Measurements from ENCODE around the gene TMEM255B. TPM values are rescaled to one million over a fixed set of nuclear protein-coding genes. Genes with fewer than 3 reads are reported as not detected.

Gene TMEM255B
- total RNA-seq, 2 donors from 2014 or later, result 3.0 to 4.2 TPM

DNA sequence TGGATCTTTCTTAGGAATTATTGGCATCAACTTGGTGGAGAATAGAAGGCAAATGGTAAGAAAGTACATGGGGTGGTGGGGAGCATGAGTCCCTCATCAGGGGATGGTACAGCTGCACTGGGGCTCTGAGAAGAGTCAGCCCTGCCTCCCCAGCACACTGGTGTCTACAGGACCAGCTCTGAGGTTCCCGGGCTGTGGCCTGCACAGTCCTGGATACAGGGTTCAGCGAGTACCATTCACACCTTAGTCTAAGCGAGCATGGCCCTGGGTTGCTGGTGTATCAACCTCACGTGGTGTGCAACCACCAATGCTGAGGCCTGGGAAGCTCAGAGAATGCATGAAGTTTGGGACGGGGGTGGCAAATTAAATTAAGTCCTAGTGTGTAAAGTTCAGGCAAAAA lies 10.1 kb downstream of the TMEM255B start:
- H3K27me3 ChIP-seq, result no peaks in the 10 kb centered on the region
- no peak for DNase-seq
- no peak overlapping the region for H3K9ac ChIP-seq (ENCODE audit: low read depth in 2 of 2, low read length in 2 of 2)
- H3K4me1 ChIP-seq, result no peaks in the 10 kb centered on the region
- no peak overlapping the region for H3K27ac ChIP-seq
- no peak overlapping the region for H3K4me3 ChIP-seq
- H3K9me3 ChIP-seq, result no peaks in the 10 kb centered on the region
- no peaks in the 10 kb centered on the region for H3K36me3 ChIP-seq
- intact Hi-C loops (cut with DNase I), result no loop called here
- TF ChIP-seq, protein P1, sequence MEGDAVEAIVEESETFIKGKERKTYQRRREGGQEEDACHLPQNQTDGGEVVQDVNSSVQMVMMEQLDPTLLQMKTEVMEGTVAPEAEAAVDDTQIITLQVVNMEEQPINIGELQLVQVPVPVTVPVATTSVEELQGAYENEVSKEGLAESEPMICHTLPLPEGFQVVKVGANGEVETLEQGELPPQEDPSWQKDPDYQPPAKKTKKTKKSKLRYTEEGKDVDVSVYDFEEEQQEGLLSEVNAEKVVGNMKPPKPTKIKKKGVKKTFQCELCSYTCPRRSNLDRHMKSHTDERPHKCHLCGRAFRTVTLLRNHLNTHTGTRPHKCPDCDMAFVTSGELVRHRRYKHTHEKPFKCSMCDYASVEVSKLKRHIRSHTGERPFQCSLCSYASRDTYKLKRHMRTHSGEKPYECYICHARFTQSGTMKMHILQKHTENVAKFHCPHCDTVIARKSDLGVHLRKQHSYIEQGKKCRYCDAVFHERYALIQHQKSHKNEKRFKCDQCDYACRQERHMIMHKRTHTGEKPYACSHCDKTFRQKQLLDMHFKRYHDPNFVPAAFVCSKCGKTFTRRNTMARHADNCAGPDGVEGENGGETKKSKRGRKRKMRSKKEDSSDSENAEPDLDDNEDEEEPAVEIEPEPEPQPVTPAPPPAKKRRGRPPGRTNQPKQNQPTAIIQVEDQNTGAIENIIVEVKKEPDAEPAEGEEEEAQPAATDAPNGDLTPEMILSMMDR (IDR thresholded peaks at IDR 0.05), result no peak

DNA sequence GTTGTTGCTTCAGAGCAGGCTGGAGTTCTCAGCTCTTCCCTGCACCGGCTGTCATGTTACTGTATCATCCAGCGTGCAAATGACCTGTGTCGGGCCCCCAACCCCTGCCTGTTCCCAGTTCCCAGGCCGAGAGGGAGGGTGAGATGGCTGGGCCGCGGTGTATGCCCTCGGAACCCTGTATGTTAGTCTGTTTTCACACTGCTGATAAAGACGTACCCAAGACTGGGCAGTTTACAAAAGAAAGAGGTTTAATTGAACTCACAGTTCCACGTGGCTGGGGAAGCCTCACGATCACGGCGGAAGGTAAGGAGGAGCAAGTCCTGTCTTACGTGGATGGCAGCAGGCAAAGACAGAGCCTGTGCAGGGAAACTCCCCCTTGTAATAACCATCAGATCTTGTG lies 10.9 kb downstream of the TMEM255B start:
- no peaks in the 10 kb centered on the region for H3K9me3 ChIP-seq
- H3K4me1 ChIP-seq, result no peaks in the 10 kb centered on the region
- DNase-seq, result no peak
- no peak overlapping the region for H3K27ac ChIP-seq
- H3K27me3 ChIP-seq, result no peaks in the 10 kb centered on the region
- H3K36me3 ChIP-seq, result no peaks in the 10 kb centered on the region
- H3K9ac ChIP-seq (ENCODE audit: low read depth in 2 of 2, low read length in 2 of 2), result no peak overlapping the region
- intact Hi-C loops (cut with DNase I), result no loop called here
- H3K4me3 ChIP-seq, result no peak overlapping the region
- TF ChIP-seq, protein P1 (IDR thresholded peaks at IDR 0.05), result no peak

GRCh38 chr13:113770441-113770840 lies 11.4 kb downstream of the TMEM255B start:
- DNase-seq, result no peak
- Histone ChIP-seq H3K9ac (ENCODE audit: low read depth in 2 of 2, low read length in 2 of 2) (no peak overlapping the region), H3K36me3 (no peaks in the 10 kb centered on the region), H3K27ac (no peak overlapping the region), H3K27me3 (no peaks in the 10 kb centered on the region), H3K9me3 (no peaks in the 10 kb centered on the region), H3K4me3 (no peak overlapping the region), H3K4me1 (no peaks in the 10 kb centered on the region)
- intact Hi-C loops (cut with DNase I), result no loop called here
- TF ChIP-seq, protein P1 (IDR thresholded peaks at IDR 0.05), result no peak

DNA sequence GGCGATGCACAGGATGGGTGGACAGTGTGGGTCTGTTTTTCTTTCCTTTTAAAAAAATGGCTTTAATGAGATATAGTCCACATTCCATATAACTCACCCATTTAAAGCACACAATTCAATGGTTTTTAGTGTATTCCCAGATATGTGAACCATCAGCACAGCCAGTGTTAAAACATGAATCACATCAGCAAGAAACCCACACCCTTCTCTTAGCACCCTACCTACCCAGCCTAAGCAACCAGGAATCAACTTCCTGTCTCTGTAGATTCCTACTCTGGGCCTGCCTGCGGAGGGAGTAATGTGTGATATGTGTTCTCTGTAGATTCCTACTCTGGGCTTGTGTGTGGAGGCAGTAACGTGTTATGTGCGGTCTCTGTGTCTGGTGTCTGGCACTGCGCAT lies 11.9 kb downstream of the TMEM255B start:
- intact Hi-C loops (cut with DNase I), result no loop called here
- TF ChIP-seq, protein P1 (IDR thresholded peaks at IDR 0.05), result no peak
- no peaks in the 10 kb centered on the region for H3K27me3 ChIP-seq
- no peaks in the 10 kb centered on the region for H3K36me3 ChIP-seq
- no peaks in the 10 kb centered on the region for H3K4me1 ChIP-seq
- H3K9me3 ChIP-seq, result no peaks in the 10 kb centered on the region
- DNase-seq, result no peak
- H3K9ac ChIP-seq (ENCODE audit: low read depth in 2 of 2, low read length in 2 of 2), result no peak overlapping the region
- H3K4me3 ChIP-seq, result no peak overlapping the region
- no peak overlapping the region for H3K27ac ChIP-seq

- H3K27ac ChIP-seq, result no peak overlapping the region
- no peaks in the 10 kb centered on the region for H3K9me3 ChIP-seq
- no peaks in the 10 kb centered on the region for H3K36me3 ChIP-seq
- intact Hi-C loops (cut with DNase I), result no loop called here
- H3K4me3 ChIP-seq, result no peak overlapping the region
- H3K4me1 ChIP-seq, result no peaks in the 10 kb centered on the region
- TF ChIP-seq, protein P1 (IDR thresholded peaks at IDR 0.05), result no peak
- H3K9ac ChIP-seq (ENCODE audit: low read depth in 2 of 2, low read length in 2 of 2), result no peak overlapping the region
- no peak for DNase-seq
- no peaks in the 10 kb centered on the region for H3K27me3 ChIP-seq
Observed at GRCh38 chr13:113771709-113772331, 12.8 kb downstream of the TMEM255B start.
